A549 (cell line): ENCODE measurements around the gene UGT1A9. TPM values are rescaled to one million over a fixed set of nuclear protein-coding genes. Genes with fewer than 3 reads are reported as not detected.

Experiments used
- ATAC-seq, 2 experiments: fragments of 200-7000 bp in 1 of 2; fragments of >200 bp in 1 of 2; cut with Nextera tagmentation in 1 of 2; cut with Tn5 transposase in 1 of 2; 3 replicates each; pipeline versions ENCODE4 v1.8.0 to v1.9.1; 2018 to 2020; ENCODE audit warnings: mild to moderate bottlenecking in 1 of 2, moderate library complexity in 1 of 2
- CTCF ChIA-PET: fragments of 300-600 bp; sonication (Branson Sonifier 250); formaldehyde crosslinking; extraction: SDS; loops from one replicate; lab custom pipeline; 2021; ENCODE audit warnings: antibody characterized with exemption, inconsistent platforms; lab: Yijun Ruan, JAX
- POLR2A ChIA-PET: fragments of 350-600 bp; formaldehyde crosslinking; extraction: SDS; loops from one replicate; lab custom pipeline; 2021; ENCODE audit warnings: antibody characterized with exemption, inconsistent platforms; lab: Yijun Ruan, JAX
- DNase-seq, 2 experiments: peaks; one replicate each; pipeline versions ENCODE4 v3.0.0 to v3.0.0-alpha.2; 2011 to 2016; ENCODE audit warnings: low read depth in 1 of 2, low spot score in 1 of 2
- FAIRE-seq: peaks from 2 replicates; lab custom pipeline; 2011; peaks lifted over from hg19 to GRCh38; lab: Jason Lieb, UNC
- H3K27ac ChIP-seq, 2 experiments: fragments of >200 bp; sonication (Bioruptor Twin); formaldehyde crosslinking; 3 replicates each; pipeline ENCODE4 v1.5.1; 2016 to 2017
- H3K4me1 ChIP-seq: fragments of >200 bp; sonication (Bioruptor Twin); formaldehyde crosslinking; 3 replicates; pipeline ENCODE4 v1.6.1; 2016
- H3K4me2 ChIP-seq: fragments of >200 bp; sonication (Bioruptor Twin); formaldehyde crosslinking; 3 replicates; pipeline ENCODE4 v1.6.1; 2016
- H3K4me3 ChIP-seq: fragments of >200 bp; sonication (Bioruptor Twin); formaldehyde crosslinking; 3 replicates; pipeline ENCODE4 v1.5.1; 2016
- H3K9me3 ChIP-seq: fragments of >200 bp; sonication (Bioruptor Twin); formaldehyde crosslinking; 3 replicates; pipeline ENCODE4 v1.6.1; 2016
- CBX2 ChIP-seq: fragments of 200-600 bp; sonication (generic); IDR thresholded peaks from 2 replicates; pipeline ENCODE4 v1.6.1; 2016; ENCODE audit warnings: low read depth, mild to moderate bottlenecking, borderline replicate concordance
- CBX8 ChIP-seq: fragments of 200-600 bp; sonication (generic); IDR thresholded peaks from 2 replicates; pipeline ENCODE4 v1.6.1; 2016
- CEBPB ChIP-seq, 2 experiments: fragments of >200 bp in 1 of 2; sonication (Bioruptor Twin) in 1 of 2; formaldehyde crosslinking in 1 of 2; IDR thresholded peaks; 2 replicates each; pipeline ENCODE4 v1.6.1; 2012 to 2016
- CTCF ChIP-seq: fragments of >200 bp; sonication (Bioruptor Twin); formaldehyde crosslinking; IDR thresholded peaks from 3 replicates; pipeline ENCODE4 v1.5.1; 2016
- EP300 ChIP-seq, 2 experiments: fragments of >200 bp; sonication (Bioruptor Twin); formaldehyde crosslinking; IDR thresholded peaks; 2 replicates in 1 of 2; 3 replicates in 1 of 2; pipeline ENCODE4 v1.6.1; 2016 to 2017
- HES2 ChIP-seq: fragments of >200 bp; sonication (Bioruptor Twin); formaldehyde crosslinking; IDR thresholded peaks from 2 replicates; pipeline ENCODE4 v1.6.1; 2016
- HEYL ChIP-seq: fragments of 250-450 bp; sonication (Bioruptor Pico); IDR thresholded peaks from 2 replicates; pipeline ENCODE4 v1.8.0; 2021; ENCODE audit warnings: mild to moderate bottlenecking, moderate library complexity
- HOXA7 ChIP-seq: fragments of 250-450 bp; sonication (Bioruptor Pico); IDR thresholded peaks from 2 replicates; pipeline ENCODE4 v1.5.0; 2020; ENCODE audit warnings: mild to moderate bottlenecking, moderate library complexity
- KDM5A ChIP-seq: fragments of 200-600 bp; sonication (generic); IDR thresholded peaks from 2 replicates; pipeline ENCODE4 v1.6.1; 2016; ENCODE audit warnings: antibody characterized with exemption, mild to moderate bottlenecking
- MAZ ChIP-seq: fragments of 150-350 bp; IDR thresholded peaks from 2 replicates; pipeline ENCODE4 v1.6.1; 2014; ENCODE audit warnings: antibody characterized with exemption, low read depth, low read length, borderline replicate concordance
- NFE2L2 ChIP-seq: fragments of 150-350 bp; conservative IDR thresholded peaks from 2 replicates; pipeline ENCODE4 v1.6.1; 2014; ENCODE audit warnings: low read length
- NPAS2 ChIP-seq: fragments of 250-450 bp; sonication (Bioruptor Pico); IDR thresholded peaks from 2 replicates; pipeline ENCODE4 v1.8.0; 2022; ENCODE audit warnings: mild to moderate bottlenecking, moderate library complexity, borderline replicate concordance
- PBX3 ChIP-seq: IDR thresholded peaks from 2 replicates; pipeline ENCODE4 v1.6.1; 2012
- RAD21 ChIP-seq, 2 experiments: fragments of >200 bp in 1 of 2; sonication (Bioruptor Twin) in 1 of 2; formaldehyde crosslinking in 1 of 2; IDR thresholded peaks in 1 of 2; conservative IDR thresholded peaks in 1 of 2; 2 replicates in 1 of 2; 3 replicates in 1 of 2; pipeline ENCODE4 v1.6.1; 2012 to 2018; ENCODE audit warnings: inconsistent platforms in 1 of 2
- TFCP2L1 ChIP-seq: fragments of 250-450 bp; sonication (Bioruptor Pico); IDR thresholded peaks from 2 replicates; pipeline ENCODE4 v1.5.0; 2021; ENCODE audit warnings: mild to moderate bottlenecking
- USF2 ChIP-seq: fragments of 450-650 bp; IDR thresholded peaks from 2 replicates; pipeline ENCODE4 v1.6.1; 2014; ENCODE audit warnings: antibody characterized with exemption
- ZNF302 ChIP-seq: fragments of 250-450 bp; sonication (Bioruptor Pico); IDR thresholded peaks from 2 replicates; pipeline ENCODE4 v1.9.0; 2021; ENCODE audit warnings: inconsistent platforms, mild to moderate bottlenecking, moderate library complexity
- WGBS: methylation state at CpG from one replicate; pipeline ENCODE4 v1.1.6; 2017; ENCODE audit errors: missing lambda C conversion rate; 5-methylcytosine and 5-hydroxymethylcytosine counted together
- polyA plus RNA-seq, 4 experiments: library from polyadenylated mRNA; depleted of rRNA in 3 of 4; stranded (reverse); fragments of >200 nt; fragmentation: RNase III in 1 of 4; extraction: RNeasy Plus Mini Kit Qiagen cat#74134 plus additional on column Dnase treatment in 1 of 4; gene quantifications; 2 replicates in 3 of 4; 3 replicates in 1 of 4; pipeline ENCODE4 v1.2.3, GENCODE V29; 2011 to 2017

Gene UGT1A9
- polyA plus RNA-seq, 2 of the 4 experiments (the other 2 are of a cell fraction): 11.0 to 13.1 TPM

GRCh38 chr2:233756429-233757081 is 84.9 kb downstream of the UGT1A9 start (continued):
- no peak for TF ChIP-seq NFE2L2
- no peak for TF ChIP-seq MAZ

- H3K9me3 ChIP-seq: peaks cover 24% of the 10 kb centered on the region
- no peak for DNase-seq
- H3K4me1 ChIP-seq: peaks cover 46% of the 10 kb centered on the region
- no peak for ATAC-seq
- ChIA-PET CTCF (interaction anchor here (1.6 kb wide), 1 partner anchor 75 kb away, joined by 5 read pairs; no protein-coding TSS in a partner anchor), POLR2A (interaction anchor here (1.0 kb wide), 1 partner anchor 75 kb away, joined by 3 read pairs; no protein-coding TSS in a partner anchor)
- peak overlapping the region; percentile 91 to 94 for H3K27ac ChIP-seq
- FAIRE-seq: no peak
- no peak for TF ChIP-seq CBX2
- TF ChIP-seq KDM5A: no peak
- no peak for TF ChIP-seq USF2
- no peak for TF ChIP-seq NFE2L2
- TF ChIP-seq RAD21 (conservative IDR thresholded peaks at IDR 0.05 in 1 of 2, IDR thresholded peaks at IDR 0.05 in 1 of 2): no peak
- no peak for TF ChIP-seq CEBPB (IDR thresholded peaks at IDR 0.05)
- no peak for TF ChIP-seq HES2
- no peak for TF ChIP-seq HOXA7
- no peak for TF ChIP-seq EP300 (IDR thresholded peaks at IDR 0.05)
- no peak for TF ChIP-seq NPAS2 (CRISPR knock-in tag)
- H3K4me3 ChIP-seq: no peak overlapping the region
- peak overlapping the region; percentile 57; the same call in 2 of the 3 replicates for H3K4me2 ChIP-seq
These were observed 86.4 kb downstream of the UGT1A9 start for GRCh38 chr2:233758141-233758540.

- CTCF ChIA-PET: interaction anchor here (1.1 to 2.5 kb wide), 2 partner anchors 22 to 74 kb away, joined by 3 to 9 read pairs; no protein-coding TSS in a partner anchor
These were observed 87.2 kb downstream of the UGT1A9 start for GRCh38 chr2:233758849-233759248.

More at GRCh38 chr2:233758849-233759248, 87.2 kb downstream of the UGT1A9 start:
- no peak overlapping the region for H3K4me3 ChIP-seq
- 97% methylated on average over 2 of the region's 2 CpGs for WGBS
- H3K9me3 ChIP-seq: peaks cover 17% of the 10 kb centered on the region; the same call in 2 of the 3 replicates
- no peak for DNase-seq
- H3K4me2 ChIP-seq: no peak overlapping the region
- ATAC-seq: no peak
- peak overlapping the region; percentile 91 to 94 for H3K27ac ChIP-seq
- TF ChIP-seq CBX8: no peak
- TF ChIP-seq HEYL (CRISPR knock-in tag): no peak
- TF ChIP-seq TFCP2L1 (CRISPR knock-in tag): no peak
- TF ChIP-seq HOXA7: no peak
- no peak for TF ChIP-seq USF2
- no peak for TF ChIP-seq PBX3
- TF ChIP-seq EP300 (IDR thresholded peaks at IDR 0.05): no peak
- TF ChIP-seq RAD21 (conservative IDR thresholded peaks at IDR 0.05 in 1 of 2, IDR thresholded peaks at IDR 0.05 in 1 of 2): no peak
- TF ChIP-seq CTCF: no peak
- TF ChIP-seq KDM5A: no peak
- no peak for TF ChIP-seq ZNF302 (CRISPR knock-in tag)
- H3K4me1 ChIP-seq: peaks cover 53% of the 10 kb centered on the region
- POLR2A ChIA-PET: no interaction called here
- no peak for FAIRE-seq
